IMR-90 (cell line): ENCODE results near the gene MAP1LC3A. TPM values are rescaled to one million over a fixed set of nuclear protein-coding genes. Genes with fewer than 3 reads are reported as not detected.

Experiments used
- ATAC-seq: fragments of 200-7000 bp; cut with Tn5 transposase; 2 replicates; pipeline ENCODE4 v1.9.1; 2020; ENCODE audit warnings: low read depth, mild to moderate bottlenecking, moderate library complexity
- BruUV-seq: library from RNA; stranded (reverse); fragments of 400-500 nt; replicated peaks from 2 replicates; lab custom pipeline; 2021; lab: Mats Ljungman, UMichigan
- CTCF ChIA-PET: fragments of 300-600 bp; formaldehyde crosslinking; extraction: SDS; loops from one replicate; lab custom pipeline; 2021; ENCODE audit warnings: antibody characterized with exemption; lab: Yijun Ruan, JAX
- POLR2A ChIA-PET: fragments of 300-600 bp; sonication (Branson Sonifier 250); formaldehyde crosslinking; loops from one replicate; lab custom pipeline; 2022; ENCODE audit warnings: antibody characterized with exemption; ENCODE audit not compliant: unreplicated experiment; lab: Charles Lee
- DNase-seq: peaks from one replicate; pipeline ENCODE4 v3.0.0; 2013
- H2AFZ ChIP-seq: replicated peaks from 2 replicates; pipeline ENCODE3; 2013; ENCODE audit warnings: low read length, mild to moderate bottlenecking; ENCODE audit not compliant: poor library complexity
- H2AK5ac ChIP-seq: 2 replicates; pipeline ENCODE4 v1.6.1; 2013; ENCODE audit warnings: low read depth, low read length, inconsistent platforms
- H2AK9ac ChIP-seq: replicated peaks from 2 replicates; pipeline ENCODE3; 2013; ENCODE audit warnings: mild to moderate bottlenecking, low read depth, low read length, moderate library complexity; ENCODE audit not compliant: poor library complexity
- H2BK120ac ChIP-seq: 2 replicates; pipeline ENCODE4 v1.6.1; 2013; ENCODE audit warnings: low read depth, low read length, inconsistent platforms
- H2BK15ac ChIP-seq: 3 replicates; pipeline ENCODE4 v1.6.1; 2013; ENCODE audit warnings: low read depth, low read length, inconsistent platforms
- H2BK20ac ChIP-seq: 2 replicates; pipeline ENCODE4 v1.6.1; 2013; ENCODE audit warnings: low read depth, mild to moderate bottlenecking, inconsistent platforms, low read length, moderate library complexity
- H2BK5ac ChIP-seq: 2 replicates; pipeline ENCODE4 v1.6.1; 2013; ENCODE audit warnings: mild to moderate bottlenecking, low read depth, low read length, inconsistent platforms; ENCODE audit not compliant: poor library complexity, severe bottlenecking
- H3K14ac ChIP-seq: replicated peaks from 2 replicates; pipeline ENCODE4 v1.6.1; 2013; ENCODE audit warnings: low read depth, low read length, inconsistent platforms
- H3K18ac ChIP-seq: 2 replicates; pipeline ENCODE4 v1.6.1; 2013; ENCODE audit warnings: low read depth, low read length, control low read depth
- H3K23ac ChIP-seq: 2 replicates; pipeline ENCODE4 v1.6.1; 2013; ENCODE audit warnings: low read depth, low read length, inconsistent platforms
- H3K27ac ChIP-seq: 2 replicates; pipeline ENCODE4 v1.5.1; 2013; ENCODE audit warnings: mild to moderate bottlenecking, control low read depth, low read length; ENCODE audit not compliant: insufficient read depth
- H3K27me3 ChIP-seq: 2 replicates; pipeline ENCODE4 v1.6.1; 2013; ENCODE audit warnings: low read length; ENCODE audit not compliant: control insufficient read depth, insufficient read depth
- H3K36me3 ChIP-seq: 2 replicates; pipeline ENCODE4 v1.6.1; 2013; ENCODE audit warnings: low read length, mixed read lengths; ENCODE audit not compliant: control insufficient read depth, insufficient read depth
- H3K4ac ChIP-seq: 2 replicates; pipeline ENCODE4 v1.6.1; 2013; ENCODE audit warnings: low read depth, low read length, inconsistent platforms
- H3K4me1 ChIP-seq: 2 replicates; pipeline ENCODE4 v1.6.1; 2013; ENCODE audit warnings: low read length, mixed read lengths; ENCODE audit not compliant: control insufficient read depth, insufficient read depth
- H3K4me2 ChIP-seq: 2 replicates; pipeline ENCODE4 v1.6.1; 2013; ENCODE audit warnings: low read depth, mild to moderate bottlenecking, control low read depth, low read length, moderate library complexity
- H3K4me3 ChIP-seq: 2 replicates; pipeline ENCODE4 v1.5.1; 2013; ENCODE audit warnings: low read depth, mild to moderate bottlenecking, control low read depth, low read length, moderate library complexity; ENCODE audit not compliant: insufficient read depth
- H3K56ac ChIP-seq: 2 replicates; pipeline ENCODE4 v1.6.1; 2013; ENCODE audit warnings: low read length, inconsistent platforms; ENCODE audit not compliant: insufficient read depth; ENCODE audit errors: extremely low read depth
- H3K79me1 ChIP-seq, 2 experiments: 2 replicates each; pipeline ENCODE4 v1.6.1; 2013; ENCODE audit warnings: low read length in 2 of 2, inconsistent platforms in 1 of 2, low read depth in 1 of 2
- H3K9ac ChIP-seq: 2 replicates; pipeline ENCODE4 v1.6.1; 2013; ENCODE audit warnings: low read depth, low read length, control low read depth
- H3K9me1 ChIP-seq: 2 replicates; pipeline ENCODE4 v1.6.1; 2013; ENCODE audit warnings: low read length, inconsistent platforms; ENCODE audit not compliant: insufficient read depth
- H3K9me3 ChIP-seq: 2 replicates; pipeline ENCODE4 v1.6.1; 2013; ENCODE audit warnings: low read length; ENCODE audit not compliant: control insufficient read depth, insufficient read depth
- H4K20me1 ChIP-seq: 2 replicates; pipeline ENCODE4 v1.6.1; 2013; ENCODE audit warnings: low read length, inconsistent platforms; ENCODE audit not compliant: insufficient read depth
- H4K5ac ChIP-seq: 2 replicates; pipeline ENCODE4 v1.6.1; 2013; ENCODE audit warnings: mild to moderate bottlenecking, low read depth, low read length, control low read depth
- H4K8ac ChIP-seq, 2 experiments: 2 replicates each; pipeline ENCODE4 v1.6.1; 2013; ENCODE audit warnings: low read depth in 2 of 2, low read length in 2 of 2, control low read depth in 1 of 2, inconsistent platforms in 1 of 2
- H4K91ac ChIP-seq: 2 replicates; pipeline ENCODE4 v1.6.1; 2013; ENCODE audit warnings: low read depth, low read length, inconsistent platforms; ENCODE audit not compliant: insufficient read depth
- BHLHE40 ChIP-seq: fragments of 150-350 bp; IDR thresholded peaks from 2 replicates; pipeline ENCODE4 v1.6.1; 2016; ENCODE audit warnings: mild to moderate bottlenecking, low read depth, low read length
- MAFK ChIP-seq: IDR thresholded peaks from 2 replicates; pipeline ENCODE4 v1.6.1; 2012; ENCODE audit warnings: low read depth, low read length, improper control_type of control experiment
- POLR2A ChIP-seq: IDR thresholded peaks from 2 replicates; pipeline ENCODE4 v1.6.1; 2012; ENCODE audit warnings: mild to moderate bottlenecking, low read depth, low read length
- RFX5 ChIP-seq: IDR thresholded peaks from 2 replicates; pipeline ENCODE4 v1.8.0; 2012; ENCODE audit warnings: low read depth, mild to moderate bottlenecking, low read length, moderate library complexity
- SMC3 ChIP-seq: fragments of 150-350 bp; IDR thresholded peaks from 2 replicates; pipeline ENCODE4 v1.6.1; 2016; ENCODE audit warnings: low read depth, mild to moderate bottlenecking, antibody characterized with exemption, low read length, moderate library complexity
- WGBS, 2 experiments: methylation state at CpG; one replicate each; pipeline versions ENCODE4 v1.1.5 to v1.1.7; 2013; ENCODE audit warnings: missing lambda C conversion rate in 2 of 2; ENCODE audit not compliant: insufficient read length in 1 of 2; ENCODE audit errors: extremely low coverage in 2 of 2; 5-methylcytosine and 5-hydroxymethylcytosine counted together
- dilution Hi-C: fragments of 300-500 bp; cut with HindIII; formaldehyde crosslinking; loops from one replicate; pipeline ENCODE4 v1.14.3; 2018; ENCODE audit warnings: low sequenced_read_pairs; ENCODE audit not compliant: unreplicated experiment
- in situ Hi-C: fragments of 300-500 bp; cut with MboI; formaldehyde crosslinking; loops from 3 replicates; pipeline ENCODE4 v1.14.3; 2019; ENCODE audit warnings: low sequenced_read_pairs, inconsistent platforms, mixed read lengths
- intact Hi-C: fragments of 100-400 bp; cut with micrococcal nuclease; formaldehyde crosslinking; loops from 2 replicates; pipeline ENCODE4 v1.10.0; 2022
- polyA plus RNA-seq, 3 experiments: library from polyadenylated mRNA; depleted of rRNA; stranded (reverse); fragments of >200 nt; gene quantifications; 2 replicates each; pipeline ENCODE4 v1.2.3, GENCODE V29; 2012; ENCODE audit warnings: low replicate concordance in 1 of 3
- total RNA-seq: library from RNA; depleted of rRNA; stranded (reverse); fragments of >200 nt; gene quantifications from 2 replicates; pipeline ENCODE4 v1.2.3, GENCODE V29; 2012
- TF ChIP-seq, protein P1 (sequence below): conservative IDR thresholded peaks from 2 replicates; pipeline ENCODE4 v1.5.1; 2012; ENCODE audit warnings: mild to moderate bottlenecking, low read depth, low read length, improper control_type of control experiment

MAP1LC3A gene
- total and polyA plus RNA-seq, 2 of the 4 experiments (the other 2 are of a cell fraction): 10.0 to 39.7 TPM

- TF ChIP-seq, protein P1, sequence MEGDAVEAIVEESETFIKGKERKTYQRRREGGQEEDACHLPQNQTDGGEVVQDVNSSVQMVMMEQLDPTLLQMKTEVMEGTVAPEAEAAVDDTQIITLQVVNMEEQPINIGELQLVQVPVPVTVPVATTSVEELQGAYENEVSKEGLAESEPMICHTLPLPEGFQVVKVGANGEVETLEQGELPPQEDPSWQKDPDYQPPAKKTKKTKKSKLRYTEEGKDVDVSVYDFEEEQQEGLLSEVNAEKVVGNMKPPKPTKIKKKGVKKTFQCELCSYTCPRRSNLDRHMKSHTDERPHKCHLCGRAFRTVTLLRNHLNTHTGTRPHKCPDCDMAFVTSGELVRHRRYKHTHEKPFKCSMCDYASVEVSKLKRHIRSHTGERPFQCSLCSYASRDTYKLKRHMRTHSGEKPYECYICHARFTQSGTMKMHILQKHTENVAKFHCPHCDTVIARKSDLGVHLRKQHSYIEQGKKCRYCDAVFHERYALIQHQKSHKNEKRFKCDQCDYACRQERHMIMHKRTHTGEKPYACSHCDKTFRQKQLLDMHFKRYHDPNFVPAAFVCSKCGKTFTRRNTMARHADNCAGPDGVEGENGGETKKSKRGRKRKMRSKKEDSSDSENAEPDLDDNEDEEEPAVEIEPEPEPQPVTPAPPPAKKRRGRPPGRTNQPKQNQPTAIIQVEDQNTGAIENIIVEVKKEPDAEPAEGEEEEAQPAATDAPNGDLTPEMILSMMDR: no peak
- no peak for TF ChIP-seq MAFK
- TF ChIP-seq SMC3: no peak
- no peak for TF ChIP-seq BHLHE40
- no peak for TF ChIP-seq POLR2A
These were observed 9.1 kb upstream of the MAP1LC3A start (continued) for GRCh38 chr20:34549291-34549928.

DNA sequence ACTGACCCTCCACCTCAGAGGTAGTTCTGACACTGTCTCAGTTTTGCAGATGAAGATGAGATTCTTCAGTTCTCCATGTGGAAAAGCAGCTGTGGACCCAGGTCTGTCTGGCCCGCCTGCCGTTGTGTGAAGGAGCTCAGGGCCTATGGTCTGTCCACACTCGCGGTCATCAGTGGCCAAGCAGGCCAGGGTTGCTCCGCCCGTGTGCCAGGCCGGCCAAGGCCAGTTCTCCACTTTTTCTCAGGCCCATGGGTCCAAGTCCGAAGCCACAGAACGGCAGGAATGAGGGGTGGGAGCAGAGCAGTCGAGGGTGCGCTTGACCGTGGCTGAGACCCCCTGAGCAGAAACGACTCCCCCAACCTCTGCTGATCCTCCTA lies 8.6 kb upstream of the MAP1LC3A start:
- H2BK5ac ChIP-seq: no peak overlapping the region
- H4K5ac ChIP-seq: no peak overlapping the region
- no CpG with 5 or more reads among the region's 13 CpGs for WGBS, 2 experiments
- no peak overlapping the region for H3K27ac ChIP-seq
- intact Hi-C loops: no loop called here
- BruUV-seq: no TSS peak
- ChIA-PET CTCF (no interaction called here), POLR2A (no interaction called here)
- ATAC-seq (no peak), DNase-seq (no peak)
- no peak overlapping the region for H3K23ac ChIP-seq
- no peak overlapping the region for H3K4ac ChIP-seq
- H3K9ac ChIP-seq: no peak overlapping the region
- H3K4me1 ChIP-seq: no peaks in the 10 kb centered on the region
- no peaks in the 10 kb centered on the region for H3K36me3 ChIP-seq
- no peak overlapping the region for H2BK120ac ChIP-seq
- H3K79me1 ChIP-seq: no peaks in the 10 kb centered on the region
- no peak overlapping the region for H3K4me2 ChIP-seq
- no peak overlapping the region for H3K4me3 ChIP-seq
- H2BK20ac ChIP-seq: no peak overlapping the region
- TF ChIP-seq RFX5 (no peak), MAFK (no peak)
- H3K9me1 ChIP-seq: 0 out of 2 replicates have a peak, but pooled peaks cover 5% of the 10 kb centered on the region
- no peak overlapping the region for H2BK15ac ChIP-seq
- H2AK5ac ChIP-seq: no peak overlapping the region; the same call in 1 of the 2 replicates
- no peak overlapping the region for H4K8ac ChIP-seq
- H3K9me3 ChIP-seq: no peaks in the 10 kb centered on the region
- H2AK9ac ChIP-seq: no peak overlapping the region
- dilution Hi-C loops: no loop called here
- in situ Hi-C loops: no loop called here
- no peaks in the 10 kb centered on the region for H3K27me3 ChIP-seq
- H4K91ac ChIP-seq: no peak overlapping the region; the same call in 1 of the 2 replicates
- H2AFZ ChIP-seq: peak overlapping the region; percentile 23
- H4K20me1 ChIP-seq: no peaks in the 10 kb centered on the region; the same call in 1 of the 2 replicates
- H3K56ac ChIP-seq: no peak overlapping the region
- no peak overlapping the region for H3K18ac ChIP-seq
- no peak overlapping the region for H3K14ac ChIP-seq
